Hepatocyte (in vitro differentiated cells): ENCODE data around the gene HSPB9.

Experiments used
- EZH2 ChIP-seq: fragments of 200-600 bp; sonication (generic); IDR thresholded peaks from 2 replicates; pipeline ENCODE4 v1.6.1; 2016; ENCODE audit warnings: antibody characterized with exemption, mild to moderate bottlenecking, borderline replicate concordance
- EZH2phosphoT487 ChIP-seq: fragments of 200-600 bp; sonication (generic); IDR thresholded peaks from one replicate; pipeline ENCODE4 v1.6.1; 2018; ENCODE audit warnings: antibody characterized with exemption, mild to moderate bottlenecking, low read depth, moderate library complexity; ENCODE audit not compliant: unreplicated experiment, severe bottlenecking
- TF ChIP-seq, protein P1 (sequence below): fragments of 200-600 bp; sonication (generic); IDR thresholded peaks from 2 replicates; pipeline ENCODE4 v1.5.1; 2016; ENCODE audit warnings: antibody characterized with exemption, mild to moderate bottlenecking; ENCODE audit not compliant: poor library complexity

DNA sequence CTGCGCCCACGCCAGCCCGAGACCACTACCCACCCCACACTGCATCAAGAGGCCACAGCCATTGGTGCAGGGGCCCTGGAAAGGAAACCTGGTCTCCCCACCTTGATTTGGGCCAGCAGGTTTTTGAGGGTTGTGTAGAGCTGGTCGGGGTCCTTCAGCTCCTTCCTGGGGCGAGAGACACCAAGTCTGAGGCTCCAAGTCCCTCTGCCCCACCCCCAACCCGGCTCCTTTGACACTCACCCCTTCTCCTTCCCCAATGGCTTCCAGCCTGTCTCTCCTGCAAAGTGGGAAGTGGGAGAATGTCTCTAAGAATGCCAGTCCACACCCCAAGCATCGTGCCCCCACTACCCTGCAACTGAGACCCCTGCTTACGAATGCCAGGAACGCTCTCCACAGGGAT, 8.5 kb upstream of the HSPB9 start:
- TF ChIP-seq, protein P1, sequence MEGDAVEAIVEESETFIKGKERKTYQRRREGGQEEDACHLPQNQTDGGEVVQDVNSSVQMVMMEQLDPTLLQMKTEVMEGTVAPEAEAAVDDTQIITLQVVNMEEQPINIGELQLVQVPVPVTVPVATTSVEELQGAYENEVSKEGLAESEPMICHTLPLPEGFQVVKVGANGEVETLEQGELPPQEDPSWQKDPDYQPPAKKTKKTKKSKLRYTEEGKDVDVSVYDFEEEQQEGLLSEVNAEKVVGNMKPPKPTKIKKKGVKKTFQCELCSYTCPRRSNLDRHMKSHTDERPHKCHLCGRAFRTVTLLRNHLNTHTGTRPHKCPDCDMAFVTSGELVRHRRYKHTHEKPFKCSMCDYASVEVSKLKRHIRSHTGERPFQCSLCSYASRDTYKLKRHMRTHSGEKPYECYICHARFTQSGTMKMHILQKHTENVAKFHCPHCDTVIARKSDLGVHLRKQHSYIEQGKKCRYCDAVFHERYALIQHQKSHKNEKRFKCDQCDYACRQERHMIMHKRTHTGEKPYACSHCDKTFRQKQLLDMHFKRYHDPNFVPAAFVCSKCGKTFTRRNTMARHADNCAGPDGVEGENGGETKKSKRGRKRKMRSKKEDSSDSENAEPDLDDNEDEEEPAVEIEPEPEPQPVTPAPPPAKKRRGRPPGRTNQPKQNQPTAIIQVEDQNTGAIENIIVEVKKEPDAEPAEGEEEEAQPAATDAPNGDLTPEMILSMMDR = no peak
- TF ChIP-seq EZH2phosphoT487 (no peak), EZH2 (no peak)
